HG03135 (cell line): ENCODE data around the gene GNG7.
"Not testable (repeated sequence)": the region's sequence is repeated elsewhere in the genome, so short reads cannot be mapped to it uniquely, and the experiment has no call there.

Experiments
- ATAC-seq: cut with Tn5 transposase; IDR thresholded peaks from one replicate; pipeline ENCODE4 v1.9.1; 2021; ENCODE audit warnings: mild to moderate bottlenecking, moderate library complexity; ENCODE audit not compliant: unreplicated experiment

The GNG7 gene

GRCh38 chr19:2476451-2477140 is 225.9 kb downstream of the GNG7 start:
- ATAC-seq: no peak

GRCh38 chr19:2475702-2476450 is 226.6 kb downstream of the GNG7 start, which contains the start of gene GADD45B:
Gene GADD45B (plus strand): TSS chr19:2476127. CDS start chr19:2476359, 232 bp downstream.
- ATAC-seq: peak; percentile 51

- ATAC-seq: peak; percentile 8
Observed at GRCh38 chr19:2475018-2475701, 227.3 kb downstream of the GNG7 start.

GRCh38 chr19:2474232-2475017 is 228.1 kb downstream of the GNG7 start:
- ATAC-seq: peak; percentile 24

- ATAC-seq: not testable (repeated sequence)
Observed at GRCh38 chr19:2469915-2470200, 232.6 kb downstream of the GNG7 start.

- ATAC-seq: no peak
Observed at GRCh38 chr19:2469102-2469914, 233.2 kb downstream of the GNG7 start.

- no peak for ATAC-seq
Observed at GRCh38 chr19:2468596-2468995, 233.9 kb downstream of the GNG7 start.

- ATAC-seq: no peak
Observed at GRCh38 chr19:2464389-2464788, 238.1 kb downstream of the GNG7 start.

GRCh38 chr19:2463694-2464093 is 238.8 kb downstream of the GNG7 start:
- ATAC-seq: not testable (repeated sequence)

- ATAC-seq: no peak
Observed at GRCh38 chr19:2462635-2463421, 239.7 kb downstream of the GNG7 start.

GRCh38 chr19:2461751-2462634 is 240.5 kb downstream of the GNG7 start:
- ATAC-seq: no peak
